HG03520 (cell line): ENCODE measurements around the gene MYBPH.

Experiments
- ATAC-seq: cut with Tn5 transposase; IDR thresholded peaks from one replicate; pipeline ENCODE4 v1.9.1; 2021; ENCODE audit warnings: mild to moderate bottlenecking, moderate library complexity; ENCODE audit not compliant: unreplicated experiment

Gene MYBPH

DNA sequence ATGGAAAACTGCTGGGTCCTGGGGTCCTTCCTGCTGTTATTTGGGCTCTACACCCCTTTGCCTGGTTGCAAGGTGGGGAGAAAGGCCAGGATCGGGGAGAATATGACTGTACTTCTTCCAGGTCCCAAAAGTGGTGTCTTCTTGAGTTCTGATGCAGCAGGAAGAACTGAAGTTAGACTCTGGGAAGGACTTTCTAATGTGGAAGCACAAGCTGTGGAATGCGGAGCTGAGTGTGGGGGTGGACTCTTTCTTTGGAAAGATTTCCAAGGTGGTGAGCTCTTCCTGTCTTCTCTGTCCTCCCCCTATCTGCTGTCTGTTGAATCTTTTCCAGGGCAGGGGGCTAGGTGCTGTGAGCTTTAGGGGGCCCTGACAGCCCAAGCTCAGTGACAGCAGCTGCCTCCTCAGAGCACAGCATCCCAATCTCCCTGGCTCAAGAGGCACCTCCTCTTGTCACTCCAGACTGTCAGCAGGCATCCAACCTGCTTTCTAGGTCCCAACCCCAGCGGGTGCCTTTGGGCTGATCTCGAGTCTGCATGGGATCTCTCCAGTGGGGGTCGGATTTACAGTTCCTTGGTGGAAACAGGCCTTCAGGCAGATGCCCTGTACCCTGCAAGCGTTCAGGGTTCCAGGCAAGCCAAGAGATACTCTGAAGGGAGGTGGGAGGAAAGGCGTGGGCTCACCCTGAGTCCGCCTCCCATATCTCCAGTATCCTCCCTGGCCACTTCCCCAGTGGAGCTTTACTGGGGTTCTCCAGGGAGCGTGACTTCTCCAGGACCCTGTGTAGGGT, 24.9 kb downstream of the MYBPH start:
- no peak for ATAC-seq

GRCh38 chr1:203149188-203149840, 26.3 kb downstream of the MYBPH start:
- ATAC-seq, result no peak

GRCh38 chr1:203148579-203148978, 27.0 kb downstream of the MYBPH start:
- ATAC-seq, result no peak

- ATAC-seq, result no peak
Measured at GRCh38 chr1:203148127-203148526, 27.5 kb downstream of the MYBPH start.

- ATAC-seq, result no peak
Measured at GRCh38 chr1:203147376-203147775, 28.2 kb downstream of the MYBPH start.

- no peak for ATAC-seq
Measured at GRCh38 chr1:203146537-203146936, 29.1 kb downstream of the MYBPH start.

GRCh38 chr1:203146042-203146369, 29.6 kb downstream of the MYBPH start:
- no peak for ATAC-seq

DNA sequence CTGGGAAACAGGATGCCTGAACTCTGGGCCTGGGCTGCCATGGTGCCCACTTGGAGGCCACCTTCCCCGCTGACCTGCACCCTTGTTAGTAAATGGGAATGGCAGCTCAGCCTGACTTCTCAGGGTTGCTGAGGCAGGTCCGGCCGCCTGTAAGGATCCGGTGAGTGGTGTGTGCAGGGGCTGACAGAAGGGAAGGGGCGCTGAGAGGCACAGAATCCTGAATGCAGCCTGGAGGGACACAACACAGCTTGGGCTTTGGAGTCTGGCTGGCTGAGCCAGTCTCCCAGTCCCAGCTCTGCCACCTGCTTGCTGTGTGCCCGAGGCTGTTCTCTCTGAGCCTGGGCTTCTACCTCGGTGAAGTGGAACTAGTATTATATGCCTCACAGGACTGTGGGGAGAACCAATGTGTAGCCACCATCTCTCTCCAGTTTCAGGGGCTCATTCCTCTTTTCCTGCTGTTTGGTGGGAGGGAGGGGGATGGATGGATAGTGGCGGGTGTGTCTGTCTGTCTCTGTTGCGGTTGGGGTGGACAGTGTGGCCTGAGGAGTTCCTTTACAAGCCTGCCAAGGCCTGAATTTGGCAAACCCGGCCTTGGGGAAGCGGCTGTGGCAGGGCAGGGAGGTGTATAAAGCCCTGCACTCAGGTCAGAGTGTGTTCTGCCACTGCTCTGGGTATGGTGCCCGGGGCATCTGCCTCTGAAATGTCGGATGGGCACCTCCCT, 30.1 kb downstream of the MYBPH start:
- ATAC-seq, result no peak

DNA sequence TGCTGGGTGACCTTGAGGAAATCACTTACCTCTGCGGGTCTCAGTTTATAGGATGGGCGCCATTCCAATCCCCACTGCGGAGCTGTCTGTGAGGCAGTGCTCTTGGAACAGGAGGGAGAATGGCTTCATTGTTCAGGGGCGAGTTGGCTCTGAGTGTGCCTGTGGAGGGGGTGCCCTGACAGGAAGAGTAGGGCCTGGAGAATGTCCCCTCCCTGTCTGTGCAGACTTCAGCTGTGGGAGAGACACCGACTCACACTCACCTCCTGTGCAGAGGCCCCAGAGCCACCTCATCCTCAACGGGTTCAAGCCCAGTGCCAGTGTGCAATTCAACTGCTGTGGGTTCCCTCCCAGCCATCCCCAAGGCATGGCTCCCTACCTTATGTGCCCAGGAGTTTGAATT, 31.0 kb downstream of the MYBPH start:
- ATAC-seq, result no peak

DNA sequence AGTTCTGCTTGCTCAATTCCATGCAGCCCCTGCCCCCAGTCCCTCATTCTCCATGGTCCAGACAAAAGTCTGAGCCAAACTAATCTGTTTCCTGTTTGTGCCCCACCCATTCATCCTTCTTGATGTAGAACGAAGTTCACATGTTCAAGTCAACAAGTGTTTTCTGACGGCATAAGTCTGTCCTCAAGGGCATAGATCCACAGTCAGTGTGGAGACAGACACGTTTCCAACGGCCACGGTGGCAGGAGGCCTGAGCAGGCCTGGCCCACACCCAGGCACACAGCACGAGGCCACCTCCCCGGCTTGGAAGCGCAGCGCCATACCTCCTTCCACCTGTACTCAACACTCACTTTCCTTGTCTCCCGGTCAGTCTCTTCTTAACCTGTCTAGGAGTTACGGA, 32.0 kb downstream of the MYBPH start:
- no peak for ATAC-seq

- no peak for ATAC-seq
Measured at GRCh38 chr1:203142684-203143408, 32.8 kb downstream of the MYBPH start.

DNA sequence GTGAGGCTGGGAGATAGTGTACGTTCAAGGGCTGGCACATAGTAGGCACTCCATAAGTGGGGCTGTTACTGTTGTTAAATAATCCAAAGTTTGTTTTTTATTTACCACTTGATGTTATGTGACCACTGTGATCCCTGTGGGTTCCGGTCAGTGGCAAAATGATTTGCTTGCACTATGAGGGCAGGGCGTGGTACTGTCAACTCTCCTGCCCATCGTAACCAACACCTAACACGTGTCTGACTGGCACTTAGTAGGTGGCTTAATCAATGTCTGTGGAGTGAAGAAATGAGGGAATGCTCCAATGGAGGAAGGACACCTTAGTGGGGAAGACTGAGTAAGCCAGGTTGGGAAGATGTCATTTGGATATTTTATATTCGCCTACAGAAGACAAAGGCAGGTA, 33.5 kb downstream of the MYBPH start:
- ATAC-seq, result no peak

GRCh38 chr1:203140743-203141520, 34.7 kb downstream of the MYBPH start:
- no peak for ATAC-seq

DNA sequence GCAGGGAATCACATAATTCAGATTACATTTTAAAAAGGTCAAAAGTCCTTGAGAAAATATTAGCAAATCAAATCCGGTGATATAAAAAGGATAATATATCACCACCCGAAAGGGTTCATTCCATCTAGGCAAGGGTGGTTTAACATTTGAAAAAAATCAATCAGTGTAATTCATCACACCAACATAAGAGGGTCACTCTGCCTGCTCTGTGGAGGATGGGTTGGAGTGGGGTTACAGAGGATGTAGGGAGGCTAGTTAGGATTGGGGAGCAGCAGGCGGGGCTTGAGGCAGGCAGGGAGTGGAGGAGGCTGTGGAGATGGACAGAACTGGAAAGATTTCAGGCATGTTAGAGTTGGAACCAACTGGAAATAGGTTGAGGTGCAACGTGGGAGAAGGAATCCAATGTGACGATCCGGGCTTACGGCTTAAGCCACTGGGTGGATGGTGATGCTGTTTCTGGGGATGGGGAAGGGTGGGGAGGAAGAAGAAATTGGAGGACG, 35.6 kb downstream of the MYBPH start:
- ATAC-seq, result no peak

- no peak for ATAC-seq
Measured at GRCh38 chr1:203138066-203138465, 37.6 kb downstream of the MYBPH start.

DNA sequence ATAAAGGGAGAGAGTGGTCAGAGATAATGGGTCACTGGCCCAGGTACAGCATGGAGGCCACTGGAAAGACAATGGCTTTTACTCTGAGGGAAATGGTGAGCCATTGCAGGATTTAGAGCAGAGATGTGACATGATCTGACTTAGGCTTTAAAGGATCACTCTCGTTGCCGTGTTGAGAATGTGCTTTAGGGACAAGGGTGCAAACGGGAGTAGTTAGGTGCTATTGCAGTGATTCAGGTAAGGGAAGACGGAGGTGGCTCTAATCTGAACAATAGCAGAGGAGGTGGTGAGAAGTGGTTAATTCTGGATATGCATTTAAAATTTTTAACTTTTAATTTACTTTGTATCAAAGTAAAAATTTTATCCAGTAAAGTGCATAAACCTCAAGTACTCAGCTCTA, 38.3 kb downstream of the MYBPH start:
- ATAC-seq, result no peak

- no peak for ATAC-seq
Measured at GRCh38 chr1:203136409-203137042, 39.1 kb downstream of the MYBPH start.

DNA sequence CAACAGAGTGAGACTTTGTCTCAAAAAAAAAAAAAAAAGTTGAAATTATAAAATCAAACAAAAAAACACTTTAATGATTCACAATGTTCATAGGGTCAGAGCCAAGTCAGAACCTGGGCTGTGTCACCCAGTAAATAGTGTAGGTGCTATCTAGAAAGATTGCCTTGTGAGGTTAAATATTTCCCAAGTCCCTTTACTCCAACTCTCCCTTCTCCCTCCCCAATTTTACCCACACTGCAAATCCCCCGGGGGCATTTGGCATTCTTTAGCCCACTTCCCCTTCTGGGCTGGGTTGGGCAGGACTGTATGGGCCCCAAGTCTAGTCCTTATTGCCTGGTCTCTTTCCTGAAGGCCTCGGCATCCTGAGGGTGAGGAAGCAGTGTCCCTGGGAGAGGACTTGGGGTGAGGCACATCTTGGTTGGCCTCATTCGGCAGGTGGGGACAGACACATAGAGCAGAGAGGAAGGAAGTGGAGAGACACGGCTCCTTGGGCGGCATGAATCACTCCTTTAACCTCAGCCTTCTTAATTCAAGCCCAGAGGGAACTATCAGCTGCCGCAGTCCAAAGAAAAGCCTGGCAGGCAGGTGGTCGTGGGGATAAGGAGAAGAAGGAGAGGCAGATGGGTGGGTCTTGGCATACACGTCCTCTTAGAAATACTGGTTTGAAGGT, 39.9 kb downstream of the MYBPH start:
- no peak for ATAC-seq

DNA sequence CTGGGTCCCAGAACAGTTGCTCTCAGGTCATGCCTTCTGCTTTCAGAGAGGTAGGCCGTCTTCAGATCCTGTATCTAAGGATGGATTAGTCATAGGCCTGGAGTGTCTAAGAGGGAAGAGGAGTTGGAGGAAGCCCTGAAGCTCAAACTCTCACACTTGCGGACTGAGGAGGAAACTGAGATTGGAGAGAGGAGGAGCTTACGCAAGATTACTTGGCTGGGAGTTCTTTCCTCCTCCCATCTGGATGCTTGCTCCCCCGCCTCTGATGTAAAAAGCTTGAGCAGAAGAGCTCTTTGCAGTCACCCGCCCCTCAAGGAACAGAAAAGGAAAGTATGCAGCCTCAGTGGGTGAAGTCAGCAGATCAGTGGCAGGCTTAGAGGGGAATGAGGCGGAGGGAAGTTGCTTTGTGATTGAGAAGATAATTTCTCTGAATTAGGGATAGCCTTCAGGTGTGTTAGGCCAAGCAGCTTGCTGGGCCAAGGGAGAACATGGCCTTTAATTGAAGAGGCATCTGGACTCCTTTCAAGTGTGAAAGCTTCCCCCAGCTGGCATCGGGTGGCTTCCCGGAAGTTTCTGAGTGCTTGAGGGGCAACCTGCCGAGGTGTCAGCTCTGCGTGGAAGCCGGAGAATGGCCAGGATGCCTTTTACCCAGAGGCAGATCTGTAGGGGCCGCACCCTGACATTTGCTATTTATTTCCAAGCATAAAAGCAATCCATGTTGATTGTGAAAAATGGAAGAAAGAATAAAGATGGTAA, 41.5 kb downstream of the MYBPH start:
- no peak for ATAC-seq
